ENCODE measurements around the gene KIRREL3.

- no peak for TF ChIP-seq MAFK (IDR thresholded peaks at IDR 0.05; ENCODE audit: low read depth, low read length)
- TF ChIP-seq, protein P1, sequence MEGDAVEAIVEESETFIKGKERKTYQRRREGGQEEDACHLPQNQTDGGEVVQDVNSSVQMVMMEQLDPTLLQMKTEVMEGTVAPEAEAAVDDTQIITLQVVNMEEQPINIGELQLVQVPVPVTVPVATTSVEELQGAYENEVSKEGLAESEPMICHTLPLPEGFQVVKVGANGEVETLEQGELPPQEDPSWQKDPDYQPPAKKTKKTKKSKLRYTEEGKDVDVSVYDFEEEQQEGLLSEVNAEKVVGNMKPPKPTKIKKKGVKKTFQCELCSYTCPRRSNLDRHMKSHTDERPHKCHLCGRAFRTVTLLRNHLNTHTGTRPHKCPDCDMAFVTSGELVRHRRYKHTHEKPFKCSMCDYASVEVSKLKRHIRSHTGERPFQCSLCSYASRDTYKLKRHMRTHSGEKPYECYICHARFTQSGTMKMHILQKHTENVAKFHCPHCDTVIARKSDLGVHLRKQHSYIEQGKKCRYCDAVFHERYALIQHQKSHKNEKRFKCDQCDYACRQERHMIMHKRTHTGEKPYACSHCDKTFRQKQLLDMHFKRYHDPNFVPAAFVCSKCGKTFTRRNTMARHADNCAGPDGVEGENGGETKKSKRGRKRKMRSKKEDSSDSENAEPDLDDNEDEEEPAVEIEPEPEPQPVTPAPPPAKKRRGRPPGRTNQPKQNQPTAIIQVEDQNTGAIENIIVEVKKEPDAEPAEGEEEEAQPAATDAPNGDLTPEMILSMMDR (conservative IDR thresholded peaks at IDR 0.05; ENCODE audit: low read depth, low read length): no peak
- no peak for TF ChIP-seq POLR2A (IDR thresholded peaks at IDR 0.05; ENCODE audit: low read depth, low read length)
- no peak for TF ChIP-seq RFX5 (IDR thresholded peaks at IDR 0.05; ENCODE audit: low read depth, low read length)
These were observed 384.7 kb downstream of the KIRREL3 start for GRCh38 chr11:126615845-126616244.

All from IMR-90 (cell line).